ENCODE measurements around the gene ERC2.
A peak's percentile ranks its signal among the peaks of the same experiment; 100 is the strongest.
"Not testable (repeated sequence)": the region's sequence is repeated elsewhere in the genome, so short reads cannot be mapped to it uniquely, and the experiment has no call there.

ERC2 gene

DNA sequence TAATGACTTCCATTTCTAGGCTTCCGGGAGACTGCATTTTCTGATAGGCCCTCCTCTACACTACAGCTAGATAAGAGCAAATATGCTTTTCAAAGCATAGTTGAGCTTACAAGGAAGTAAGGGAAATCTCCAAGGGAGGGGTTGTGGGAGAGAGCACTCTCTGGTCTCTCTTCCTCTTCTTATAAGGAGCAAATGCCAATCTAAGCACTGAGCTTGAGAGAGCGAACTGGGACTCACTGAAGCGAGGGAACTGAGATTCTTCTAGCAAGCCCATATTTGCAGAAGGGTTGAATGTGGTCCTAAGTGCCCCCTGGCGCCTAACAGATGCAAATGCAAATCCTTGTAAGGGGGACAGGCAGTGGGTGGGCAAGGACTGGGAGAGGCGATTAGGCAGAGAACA, 164.8 kb downstream of the ERC2 start:
- peak; percentile 2 for DNase-seq

DNA sequence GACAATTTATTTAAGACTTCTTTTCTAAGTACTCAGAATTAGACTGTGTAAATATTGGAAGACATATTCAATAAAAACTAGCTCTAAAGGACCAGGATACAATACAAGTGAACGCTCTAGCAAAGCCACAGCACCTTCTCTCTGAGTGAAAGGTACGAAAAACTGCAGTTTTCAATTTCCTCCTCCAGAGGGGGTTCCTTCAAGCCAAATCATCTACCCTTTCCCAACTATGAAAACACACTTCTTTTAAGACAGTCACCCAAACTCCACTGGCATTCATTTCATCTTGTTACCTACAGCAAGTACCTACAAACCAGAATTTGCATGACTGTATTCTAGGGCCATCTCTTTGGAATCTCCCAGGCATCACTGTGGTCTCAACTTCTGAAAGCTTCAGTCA, 165.8 kb downstream of the ERC2 start:
- no peak for DNase-seq

DNA sequence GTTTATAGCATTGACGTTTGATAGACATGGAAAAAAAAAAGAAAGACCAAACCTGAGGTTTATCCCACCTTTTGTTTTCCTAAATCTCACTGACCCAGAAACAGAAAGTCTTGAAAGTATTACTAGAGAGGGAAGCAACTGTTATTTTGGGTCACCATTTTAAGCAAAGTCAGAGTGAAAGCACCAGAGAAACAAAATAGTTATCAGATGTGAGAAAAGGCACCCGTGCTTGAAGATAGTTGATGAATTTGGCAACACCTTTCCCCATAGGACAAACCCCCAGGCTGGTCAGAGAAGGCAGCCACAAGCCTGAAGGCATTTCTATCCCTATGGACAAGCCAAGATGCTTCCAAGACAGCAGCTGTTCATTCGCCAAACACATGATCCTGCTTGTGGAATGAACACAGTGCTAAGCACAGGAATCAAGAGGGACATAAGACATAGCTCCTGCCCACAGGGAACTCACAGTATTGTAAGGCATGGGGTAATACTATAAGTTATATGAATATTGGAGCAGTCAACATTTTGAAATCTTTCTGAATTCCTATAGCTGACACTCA, 170.9 kb downstream of the ERC2 start:
- DNase-seq, result no peak

DNA sequence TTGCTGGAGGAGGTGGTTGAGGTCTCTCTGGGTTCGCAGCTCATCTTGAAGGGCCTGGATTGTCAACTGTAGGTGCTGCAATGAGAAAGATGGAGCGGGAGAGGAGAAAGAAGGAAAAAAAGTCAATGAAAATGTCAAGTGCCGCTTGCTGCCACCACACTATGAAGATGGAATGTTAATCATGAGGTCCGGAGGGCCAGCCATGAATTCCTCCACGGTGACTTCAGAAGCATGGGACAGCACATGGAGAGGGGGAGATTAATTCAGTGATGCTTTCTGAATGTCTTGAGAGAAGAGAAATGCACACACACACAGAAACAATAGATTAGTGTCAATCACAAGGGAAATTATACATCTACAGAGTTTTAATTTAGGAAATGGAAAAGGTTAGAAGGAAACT, 171.9 kb downstream of the ERC2 start:
- DNase-seq, result no peak

DNA sequence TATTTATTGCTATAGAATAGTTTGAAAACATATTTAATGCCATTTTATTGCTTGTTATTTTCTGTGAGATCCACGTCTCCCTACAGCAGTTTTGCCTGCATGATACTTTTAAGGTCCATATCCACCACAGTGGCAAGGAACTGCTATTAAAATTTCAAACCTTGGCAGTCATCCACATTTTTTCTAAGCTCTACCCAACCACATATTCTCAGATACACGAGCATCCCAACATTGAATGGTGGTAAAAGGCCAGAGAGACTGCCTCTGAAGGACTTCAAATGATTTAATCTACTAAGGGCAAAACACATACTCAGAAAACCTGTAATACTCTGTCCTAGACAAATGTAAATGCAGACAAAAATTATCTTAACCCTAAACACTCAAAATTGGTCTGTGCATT, 173.1 kb downstream of the ERC2 start:
- no peak for DNase-seq

DNA sequence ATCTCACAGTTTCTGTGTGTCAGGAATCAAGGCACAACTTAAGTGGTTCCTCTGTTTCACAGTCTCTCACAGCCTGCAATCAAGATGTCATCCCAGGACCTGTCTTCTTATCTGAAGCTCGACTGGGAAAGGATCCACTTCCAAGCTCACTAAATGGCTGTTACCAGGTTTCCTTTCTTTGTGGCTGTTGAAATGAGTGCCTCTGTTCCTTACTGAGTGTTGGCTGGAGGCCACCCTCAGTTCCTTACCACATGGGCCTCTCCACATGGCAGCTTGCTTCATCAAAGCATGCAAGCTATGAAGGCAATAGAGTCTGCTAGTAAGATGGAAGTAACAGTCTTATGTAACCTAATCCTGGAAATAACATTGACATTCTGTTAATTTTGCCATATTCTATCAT, 174.0 kb downstream of the ERC2 start:
- DNase-seq, result no peak

DNA sequence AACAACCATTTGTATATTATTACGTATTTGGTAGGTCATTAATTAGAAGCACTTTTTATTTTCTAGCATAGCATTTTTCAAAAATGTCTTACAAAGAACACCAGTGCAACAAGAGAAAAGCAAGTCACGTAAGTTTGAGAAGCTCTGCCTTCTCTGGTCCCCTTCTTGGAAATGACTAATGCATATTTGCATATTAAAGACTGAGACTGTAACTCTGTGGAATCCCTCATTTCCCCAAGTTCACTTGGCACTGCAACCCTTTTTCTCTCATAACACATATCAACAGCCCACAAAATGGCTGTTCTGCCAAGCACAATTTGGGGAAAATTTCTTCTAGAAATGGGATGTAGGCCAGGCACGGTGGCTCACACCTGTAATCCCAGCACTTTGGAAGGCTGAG, 176.3 kb downstream of the ERC2 start:
- no peak for DNase-seq

DNA sequence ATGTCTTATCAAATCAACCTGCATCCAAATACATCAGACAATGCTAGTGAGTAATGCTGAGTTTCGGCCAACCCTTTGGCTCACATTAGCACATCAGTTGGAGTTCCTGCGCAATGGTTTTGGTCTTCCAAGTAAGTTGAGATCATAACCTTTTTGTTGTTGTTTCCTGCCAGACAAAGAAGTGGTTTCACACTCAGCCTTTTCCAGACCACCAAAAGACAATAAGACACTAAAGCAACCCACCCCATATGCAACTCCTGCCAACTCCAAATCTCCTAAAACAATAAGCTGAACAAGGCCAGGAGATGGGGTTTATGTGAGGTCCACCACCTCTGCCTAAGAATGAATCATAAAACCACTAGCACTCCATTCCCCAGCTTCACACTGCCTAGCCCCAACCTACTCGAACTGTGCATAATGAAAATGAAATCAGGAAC, 177.0 kb downstream of the ERC2 start:
- DNase-seq, result no peak

DNA sequence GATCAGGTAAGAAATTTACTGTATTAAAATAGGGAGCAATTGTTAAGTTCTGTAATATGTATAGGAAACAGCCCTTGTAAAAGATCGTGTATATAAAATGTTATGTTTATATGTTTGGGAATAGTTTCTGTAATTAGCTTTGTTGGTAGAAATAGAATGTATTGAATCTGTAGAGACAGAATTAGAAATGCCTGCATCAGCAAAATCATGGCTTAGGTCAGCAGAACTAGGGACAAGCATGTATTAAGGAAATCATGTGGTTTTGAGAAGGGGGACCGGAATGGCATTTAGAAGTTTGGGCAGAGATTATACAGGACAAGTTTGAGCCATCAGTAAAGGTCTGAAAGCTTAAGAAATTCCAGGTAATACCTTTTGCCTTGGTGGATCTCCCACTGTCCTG, 177.9 kb downstream of the ERC2 start:
- no peak for DNase-seq

DNA sequence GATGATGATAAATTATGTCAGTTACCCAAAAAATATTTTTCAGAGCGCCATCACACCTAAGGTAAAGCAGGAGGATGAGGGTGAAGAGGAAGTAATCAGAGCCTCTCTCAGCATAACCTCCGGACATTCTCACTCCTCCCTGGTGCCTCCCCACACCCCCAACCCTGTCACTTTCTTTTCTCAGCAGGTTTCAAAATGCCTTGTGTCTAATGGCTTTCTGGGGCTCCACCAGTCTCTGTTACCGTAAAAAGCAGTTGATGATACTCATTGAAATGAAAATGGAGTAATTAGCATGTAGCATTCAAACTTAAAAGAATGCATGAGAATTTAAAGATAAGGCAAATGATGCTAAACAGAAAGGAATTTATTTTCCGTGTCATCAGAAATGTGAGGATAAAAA, 180.0 kb downstream of the ERC2 start:
- DNase-seq, result no peak

DNA sequence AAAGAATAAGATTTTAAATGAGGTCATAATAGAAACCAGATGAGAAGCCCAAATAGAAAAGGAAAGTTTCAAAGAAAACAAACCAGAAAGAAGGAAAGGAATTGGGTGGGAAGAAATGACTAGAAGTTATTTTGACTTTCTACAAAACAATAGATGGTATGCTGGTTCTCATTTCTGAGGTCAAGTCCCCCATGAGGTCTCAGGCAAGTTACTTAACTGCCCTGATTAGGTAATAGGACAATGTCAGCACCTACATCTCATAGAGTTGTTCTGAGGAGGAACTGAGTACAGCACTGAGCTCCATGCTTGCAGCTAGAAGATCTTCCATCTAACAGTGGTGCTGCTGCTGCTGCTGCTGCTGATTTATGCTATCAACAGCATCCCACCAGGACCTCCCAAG, 185.9 kb downstream of the ERC2 start:
- no peak for DNase-seq

DNA sequence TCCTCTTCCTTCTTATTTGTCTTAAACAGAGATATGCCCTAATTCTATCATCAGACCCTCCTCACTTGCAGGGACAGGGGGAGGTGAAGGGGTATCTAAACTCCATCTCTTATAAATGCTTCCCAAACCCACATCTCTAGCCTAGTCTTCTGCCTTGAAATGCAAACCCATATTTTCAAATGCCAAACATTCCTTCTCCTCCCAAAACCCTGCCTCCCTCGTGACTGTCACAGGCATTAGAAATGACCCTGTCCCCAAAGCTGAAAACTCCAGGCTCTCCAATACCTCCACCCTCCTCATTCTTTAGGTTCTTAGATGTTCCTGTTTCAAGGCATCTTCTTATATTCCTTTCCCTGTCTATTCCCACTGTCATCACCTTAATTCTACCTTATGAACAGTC, 191.0 kb downstream of the ERC2 start:
- DNase-seq, result no peak

DNA sequence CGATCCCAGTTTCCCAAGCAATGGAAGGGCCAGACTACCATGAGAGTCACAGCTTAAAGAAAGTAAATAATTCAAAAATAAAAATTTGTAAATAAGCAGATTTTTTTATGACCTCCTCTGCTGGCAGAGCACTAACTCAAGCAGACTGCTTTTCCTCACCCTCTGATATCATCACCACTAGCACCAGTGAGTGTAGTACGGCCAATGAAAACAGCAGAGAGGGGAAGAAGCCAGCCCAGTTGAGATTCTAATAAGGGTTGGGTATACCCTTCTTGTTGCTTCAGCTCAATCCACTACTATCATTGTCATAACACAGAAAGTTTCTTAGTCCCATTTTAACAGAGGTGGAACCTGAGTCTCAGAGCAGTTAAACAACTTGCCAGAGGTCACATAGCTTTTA, 193.1 kb downstream of the ERC2 start:
- no peak for DNase-seq

DNA sequence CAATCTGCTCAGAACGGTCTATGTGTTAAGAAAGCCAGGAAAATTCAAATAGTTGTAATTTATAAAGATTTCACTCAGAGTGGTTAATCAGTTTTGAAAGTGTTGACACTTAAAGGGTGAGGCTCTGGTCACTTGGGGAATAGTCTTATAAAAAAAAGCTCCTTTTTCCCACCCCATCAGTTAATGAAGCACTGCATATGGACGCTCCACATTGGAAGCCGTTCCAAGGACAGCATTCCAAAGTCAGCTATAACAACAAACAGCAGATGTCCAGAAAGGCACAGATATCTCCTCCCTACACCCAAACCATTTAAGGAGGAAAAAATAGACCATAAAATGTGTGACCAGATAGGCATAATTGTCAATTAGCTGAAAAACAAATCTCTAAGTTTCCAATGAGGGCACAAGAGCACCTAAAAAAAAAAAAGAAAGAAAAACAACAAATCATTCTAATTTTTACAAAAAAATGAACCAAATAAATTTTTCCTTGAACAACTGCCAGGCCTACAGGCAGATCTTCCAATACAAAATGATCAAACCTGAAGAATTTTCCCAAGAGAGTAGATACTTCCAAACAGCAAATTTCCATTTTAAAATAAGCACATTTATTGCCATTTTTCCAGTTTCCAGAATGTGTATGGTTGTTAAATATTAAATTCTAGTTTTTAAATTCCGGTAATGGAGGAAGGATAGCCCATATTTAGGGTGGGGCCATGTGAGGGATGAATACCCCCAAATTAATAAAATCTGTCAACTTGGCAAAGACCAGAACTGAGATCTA, 198.3 kb downstream of the ERC2 start:
- DNase-seq, result no peak

DNA sequence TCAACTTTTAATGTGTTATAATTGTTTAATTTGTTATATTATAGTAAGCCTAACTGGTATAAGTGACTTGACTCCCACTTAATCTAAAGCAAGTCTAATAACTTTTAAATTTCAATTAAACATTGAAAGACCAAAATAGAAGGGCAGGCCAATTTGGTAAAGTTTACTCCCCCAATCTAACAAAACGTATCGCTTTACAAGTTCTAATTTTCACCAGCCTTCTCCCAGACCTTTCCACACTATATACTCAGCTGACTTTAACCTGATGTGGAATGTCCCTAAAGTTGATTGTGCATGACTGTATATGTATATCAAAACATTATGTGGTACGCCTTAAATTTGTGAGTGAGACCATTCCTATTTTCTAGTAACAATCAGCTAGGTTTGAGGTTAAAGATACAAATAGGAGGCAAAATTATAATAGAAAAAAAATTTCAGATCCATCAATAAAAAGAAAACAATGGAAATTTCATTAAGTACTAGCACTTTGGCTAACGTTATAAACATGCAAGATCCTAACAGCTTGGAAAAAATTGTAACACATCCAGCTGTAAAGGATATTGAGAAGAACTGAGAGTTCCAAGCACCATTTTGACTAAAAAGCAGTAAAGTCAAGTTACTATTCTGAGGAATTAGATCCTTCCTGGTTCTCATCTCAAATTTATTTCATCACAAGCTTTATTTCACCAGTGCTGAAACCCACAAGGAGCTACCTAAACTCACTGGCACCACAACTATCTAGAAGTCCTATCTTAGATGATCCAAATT, 199.5 kb downstream of the ERC2 start:
- no peak for DNase-seq

DNA sequence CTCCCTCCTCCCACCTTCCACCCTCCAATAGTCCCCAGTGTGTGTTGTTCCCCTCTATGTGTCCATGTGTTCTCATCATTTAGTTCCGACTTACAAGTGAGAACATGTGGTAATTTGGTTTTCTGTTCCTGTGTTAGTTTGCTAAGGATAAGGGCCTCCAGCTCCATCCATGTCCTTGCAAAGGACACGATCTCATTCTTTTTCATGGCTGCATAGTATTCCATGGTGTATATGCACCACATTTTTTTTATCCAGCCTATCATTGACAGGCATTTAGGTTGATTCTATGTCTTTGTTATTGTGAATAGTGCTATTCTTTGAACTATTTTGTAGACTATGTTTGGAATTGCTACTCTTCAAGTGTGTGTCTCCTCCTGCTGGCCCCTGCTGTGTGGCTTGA, 206.4 kb downstream of the ERC2 start:
- not testable (repeated sequence) for DNase-seq

DNA sequence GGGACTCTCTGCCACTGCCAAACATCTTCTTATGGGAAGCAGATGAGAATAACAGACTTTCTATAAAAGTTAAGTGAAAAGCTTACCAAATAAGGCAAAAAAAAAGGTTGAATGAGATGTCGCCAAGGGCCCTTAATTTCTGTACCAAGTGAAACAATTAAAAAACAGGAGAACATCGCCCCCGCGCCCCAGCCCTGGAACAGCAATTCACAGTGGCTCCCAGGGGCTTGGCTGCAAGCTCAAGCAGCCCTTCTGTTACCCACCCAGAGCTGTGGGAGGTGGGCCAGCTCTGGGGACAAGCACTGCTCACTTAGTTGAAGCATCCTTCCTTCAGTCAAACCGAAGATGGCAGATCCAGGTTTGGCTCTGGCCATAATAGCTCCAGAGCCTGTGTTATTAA, 208.0 kb downstream of the ERC2 start:
- no peak for DNase-seq

DNA sequence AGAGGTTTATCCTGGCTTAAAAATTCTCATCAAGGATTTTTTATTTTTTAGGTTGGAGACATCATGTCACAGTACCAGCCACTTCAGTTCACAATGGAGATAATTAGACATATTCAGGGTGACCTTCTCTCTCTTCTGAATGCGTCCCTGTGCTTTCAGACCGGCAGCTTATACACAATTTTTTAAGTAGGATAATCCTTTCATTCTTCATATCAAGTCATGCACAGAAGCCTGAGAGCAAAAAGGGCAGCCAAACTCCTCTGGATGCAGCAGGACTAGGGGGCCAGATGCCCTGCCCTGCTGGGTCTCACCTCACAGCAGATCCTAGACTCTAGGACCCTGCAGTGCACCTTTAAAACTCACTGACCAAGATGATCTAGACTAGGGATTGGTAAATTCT, 210.4 kb downstream of the ERC2 start:
- DNase-seq, result no peak

DNA sequence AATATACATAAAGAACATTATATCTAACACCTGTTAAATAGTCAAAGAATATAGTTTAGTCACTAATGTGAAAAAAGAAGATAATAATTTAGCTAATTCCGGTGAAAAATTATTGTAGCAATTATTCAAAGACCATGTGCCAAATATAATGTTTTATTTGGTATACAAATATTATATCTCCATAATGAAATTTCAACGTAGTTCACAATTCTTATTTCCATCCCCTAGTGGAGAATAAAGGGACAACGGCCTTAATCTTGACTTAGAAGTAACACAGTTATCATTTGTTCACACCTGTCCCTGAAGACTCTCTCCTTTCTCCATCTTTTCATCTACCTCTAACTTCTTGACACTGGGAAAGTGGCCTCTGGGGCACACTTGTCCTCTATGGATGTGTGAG, 213.4 kb downstream of the ERC2 start:
- no peak for DNase-seq

DNA sequence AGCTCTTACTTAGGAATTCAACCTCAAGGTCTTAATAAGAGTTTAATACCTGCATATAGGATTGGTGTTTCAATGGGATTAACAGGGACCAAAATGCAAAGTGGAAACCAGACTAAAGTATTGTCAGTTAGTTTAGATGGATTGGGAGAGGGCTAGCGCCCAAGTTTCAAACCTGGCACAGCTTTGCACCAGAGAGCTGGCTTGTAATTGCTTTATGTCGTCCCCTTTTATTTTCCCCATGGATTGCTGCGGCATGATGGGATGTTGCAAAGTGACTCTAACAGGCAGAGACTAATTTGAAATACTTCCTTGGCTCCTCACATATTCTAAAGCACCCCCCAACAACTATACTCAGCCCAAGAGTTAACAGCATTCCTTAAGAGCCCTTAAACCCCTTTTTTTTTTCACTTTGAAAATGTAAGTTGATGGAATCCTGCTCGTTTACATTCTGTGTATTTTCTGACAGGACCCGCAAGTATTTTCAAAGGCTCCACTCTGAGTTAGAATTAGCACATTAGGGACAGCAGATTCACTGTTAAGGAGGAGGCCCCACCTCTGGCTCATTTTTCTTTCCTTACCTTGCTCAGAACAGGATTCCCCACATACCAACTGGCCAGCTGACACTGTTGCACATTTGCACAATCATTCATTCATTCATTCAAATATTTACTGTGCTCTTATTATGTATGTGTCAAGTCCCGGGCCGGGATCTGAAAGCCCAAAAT, 214.2 kb downstream of the ERC2 start:
- no peak for DNase-seq

DNA sequence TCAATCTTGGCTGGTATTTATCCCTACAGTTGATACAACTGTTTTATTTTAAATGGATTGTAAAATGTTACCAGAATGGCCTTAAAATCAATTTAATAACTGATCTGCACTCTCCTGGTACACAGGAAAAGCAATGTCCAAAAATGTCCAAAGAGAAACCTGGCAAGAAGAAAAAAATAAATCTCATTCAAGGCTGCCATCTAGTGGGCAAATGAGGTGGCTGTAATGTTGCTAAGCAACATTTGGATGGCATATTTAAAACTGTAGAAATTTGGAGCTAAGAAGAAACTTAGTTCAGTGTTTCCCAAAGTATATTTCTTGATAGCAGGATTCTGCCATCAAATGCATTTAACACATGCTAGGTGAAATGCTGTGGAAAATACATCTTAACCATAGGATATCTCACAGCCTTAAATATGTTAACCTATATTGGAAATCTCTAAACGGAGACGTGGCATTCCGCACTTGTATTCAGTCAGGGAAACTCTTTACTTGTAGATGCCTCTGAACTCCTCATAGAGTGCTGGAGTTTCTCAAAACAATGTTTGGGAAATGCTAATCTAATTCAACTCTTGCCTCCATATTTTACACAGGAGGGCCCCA, 216.8 kb downstream of the ERC2 start:
- DNase-seq, result peak; percentile 12

DNA sequence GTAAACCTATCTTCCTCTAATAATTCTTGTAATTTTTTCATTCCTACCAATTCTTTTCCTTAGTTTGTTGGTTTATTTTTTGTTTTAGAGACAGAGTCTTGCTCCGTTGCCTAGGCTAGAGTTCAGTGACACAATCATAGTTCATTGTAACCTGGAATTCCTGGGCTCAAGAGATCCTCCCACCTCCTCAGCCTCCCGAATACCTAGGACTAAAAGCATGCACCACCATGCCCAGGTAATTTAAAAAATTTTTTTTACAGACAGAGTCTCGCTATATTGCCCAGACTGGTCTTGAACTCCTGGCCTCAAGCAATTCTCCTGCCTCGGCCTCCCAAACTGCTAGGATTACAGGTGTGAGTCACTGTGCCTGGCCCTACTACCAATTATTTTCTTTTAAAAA, 220.2 kb downstream of the ERC2 start:
- no peak for DNase-seq

DNA sequence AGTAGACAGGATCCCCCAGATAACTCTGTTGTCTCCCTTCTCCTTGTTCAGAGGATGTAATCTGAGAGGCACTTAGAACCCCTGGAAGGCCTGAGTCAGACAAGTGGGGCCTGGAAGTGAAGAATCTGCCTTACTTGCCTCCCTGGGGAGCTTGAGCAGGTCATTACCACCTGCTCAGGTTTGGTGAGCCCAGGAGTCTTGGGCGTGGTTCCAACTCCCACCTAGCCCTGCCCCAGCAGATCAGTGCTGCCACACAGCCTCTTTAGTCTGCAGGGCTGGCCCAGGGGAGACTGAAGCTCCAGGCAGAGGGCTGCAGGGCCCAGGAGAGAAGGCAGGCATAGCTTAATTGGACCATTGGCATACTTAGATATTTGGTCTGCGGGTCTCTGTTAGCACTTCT, 230.0 kb downstream of the ERC2 start:
- DNase-seq, result no peak

Measured in CD4-positive, alpha-beta T cell treated with Interleukin-10 for 1 hour (primary cell).